Measurements from ENCODE around the gene RAVER2. TPM values are rescaled to one million over a fixed set of nuclear protein-coding genes. Genes with fewer than 3 reads are reported as not detected.
A peak's percentile ranks its signal among the peaks of the same experiment; 100 is the strongest.

RAVER2 gene
- total RNA-seq, 1 donor from 2014 or later = 22.6 TPM

- no peak for DNase-seq (ENCODE audit: low spot score)
Measured at GRCh38 chr1:64846573-64847430, 101.9 kb downstream of the RAVER2 start.

- DNase-seq (ENCODE audit: low spot score) = no peak
Measured at GRCh38 chr1:64847666-64848065, 102.8 kb downstream of the RAVER2 start.

- no peak for DNase-seq (ENCODE audit: low spot score)
Measured at GRCh38 chr1:64848136-64848535, 103.3 kb downstream of the RAVER2 start.

- no peak for DNase-seq (ENCODE audit: low spot score)
Measured at GRCh38 chr1:64848803-64849202, 103.9 kb downstream of the RAVER2 start.

DNA sequence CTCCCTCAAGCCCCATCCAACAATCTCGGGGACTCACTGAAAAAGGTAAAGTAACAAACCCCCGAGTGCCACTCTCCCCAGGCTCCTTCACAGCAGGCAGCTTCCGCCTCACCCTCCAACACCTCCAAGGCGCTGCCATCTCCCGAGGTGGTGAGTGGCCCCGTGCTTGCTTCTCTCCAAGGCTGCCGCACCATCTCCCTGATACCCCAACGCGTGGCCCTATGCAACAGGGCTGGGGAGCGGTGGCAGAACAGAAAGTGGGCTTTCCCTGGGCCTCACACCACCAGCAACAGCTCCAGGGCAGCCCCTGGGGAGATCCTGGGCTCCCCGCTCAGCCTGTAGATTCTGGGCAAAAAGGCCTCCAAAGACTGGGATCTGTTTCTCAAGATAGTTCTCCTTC lies 105.1 kb downstream of the RAVER2 start:
- DNase-seq (ENCODE audit: low spot score) = no peak

GRCh38 chr1:64850846-64851245 lies 106.0 kb downstream of the RAVER2 start:
- DNase-seq (ENCODE audit: low spot score) = no peak

DNA sequence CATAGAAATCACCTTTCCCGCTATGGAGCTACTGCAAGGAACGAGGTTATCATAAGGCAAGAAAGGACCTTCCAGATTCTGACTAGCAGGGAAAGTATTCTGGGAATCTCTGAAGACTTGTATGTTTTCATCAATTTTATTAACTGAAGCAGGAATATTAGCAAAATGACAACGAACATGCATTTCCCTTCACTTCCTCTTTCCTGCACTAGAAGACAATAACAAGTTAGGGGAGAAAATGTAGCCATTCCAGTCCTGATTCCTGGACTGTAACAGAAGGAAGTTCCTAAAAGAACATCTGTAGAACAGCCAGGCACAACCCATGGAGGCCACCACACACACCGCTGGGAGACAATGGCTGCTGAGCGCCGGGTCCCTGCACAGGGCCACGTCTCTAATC lies 106.8 kb downstream of the RAVER2 start:
- no peak for DNase-seq (ENCODE audit: low spot score)

- no peak for DNase-seq (ENCODE audit: low spot score)
Measured at GRCh38 chr1:64854674-64855073, 109.8 kb downstream of the RAVER2 start.

- no peak for DNase-seq (ENCODE audit: low spot score)
Measured at GRCh38 chr1:64855557-64855956, 110.7 kb downstream of the RAVER2 start.

- peak; percentile 31 for DNase-seq (ENCODE audit: low spot score)
Measured at GRCh38 chr1:64856553-64856952, 111.7 kb downstream of the RAVER2 start.

GRCh38 chr1:64857347-64857746 lies 112.5 kb downstream of the RAVER2 start:
- DNase-seq (ENCODE audit: low spot score) = no peak

DNA sequence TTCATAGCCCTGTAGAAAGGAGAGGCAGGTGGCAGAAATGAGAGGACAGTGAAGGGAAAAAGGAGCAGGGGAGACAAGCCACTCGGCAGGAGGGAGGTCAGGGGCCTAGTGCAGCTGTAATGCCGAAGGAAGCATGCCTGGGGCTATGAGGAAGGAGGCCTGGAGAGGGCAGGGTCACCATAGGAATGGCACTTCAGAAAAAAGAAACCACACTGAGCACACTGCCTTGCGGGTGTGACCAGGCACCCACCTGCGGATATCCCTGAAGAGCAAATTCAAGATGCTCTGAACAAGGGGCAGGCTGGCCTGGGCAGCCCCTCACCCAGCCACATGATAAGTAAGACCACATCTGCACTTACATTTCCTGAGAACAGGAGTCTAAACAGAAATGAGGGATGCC lies 116.7 kb downstream of the RAVER2 start:
- no peak for DNase-seq (ENCODE audit: low spot score)

GRCh38 chr1:64864018-64864940 lies 119.4 kb downstream of the RAVER2 start:
- peak; percentile 74 for DNase-seq (ENCODE audit: low spot score)

DNA sequence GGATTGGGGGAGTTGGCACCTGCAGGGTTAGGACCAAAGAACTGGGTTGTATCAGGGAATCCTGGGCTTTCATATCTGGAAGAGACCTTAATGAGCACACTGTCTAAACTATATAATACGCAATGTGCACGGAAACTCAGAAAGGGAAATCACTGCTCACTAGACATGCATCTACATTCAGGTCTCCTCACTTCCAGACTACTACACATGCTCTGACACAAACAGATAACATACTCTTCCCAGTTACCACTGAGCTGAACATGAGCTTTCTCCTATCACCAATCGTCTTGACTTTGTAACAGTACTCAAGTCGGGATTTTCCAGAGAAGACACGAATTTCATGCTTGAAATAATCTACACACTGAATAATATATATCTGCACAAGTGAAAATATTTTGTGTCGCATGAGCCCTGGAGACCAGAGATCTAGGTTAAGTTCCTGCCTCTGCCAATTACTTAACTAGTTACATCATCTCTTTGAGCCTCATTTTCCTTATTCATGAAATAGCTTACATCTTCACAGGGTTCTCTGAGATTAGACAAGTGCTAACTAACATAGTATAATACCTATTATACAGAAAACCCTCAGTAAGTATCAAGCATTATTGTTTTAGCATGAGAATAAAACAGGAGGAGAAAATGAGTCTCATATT lies 120.4 kb downstream of the RAVER2 start:
- no peak for DNase-seq (ENCODE audit: low spot score)

DNA sequence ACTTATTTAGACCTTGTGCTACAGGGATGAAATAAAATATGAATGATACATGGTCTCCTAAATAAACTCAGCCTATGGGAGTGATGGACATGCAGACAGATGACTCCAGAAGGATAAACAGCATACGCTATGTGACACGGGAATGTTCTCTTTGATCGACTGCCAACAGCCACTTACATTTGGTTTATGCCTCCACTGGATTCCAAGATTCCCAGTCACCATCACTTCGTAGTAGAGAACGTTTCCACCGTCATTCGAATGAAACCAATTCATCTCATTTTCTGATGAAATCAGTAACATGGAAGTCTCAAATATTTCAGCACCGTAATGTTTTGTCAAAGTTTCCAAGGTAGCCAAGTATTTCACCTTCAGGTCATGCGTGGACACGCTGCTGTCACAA lies 121.8 kb downstream of the RAVER2 start:
- DNase-seq (ENCODE audit: low spot score) = no peak

DNA sequence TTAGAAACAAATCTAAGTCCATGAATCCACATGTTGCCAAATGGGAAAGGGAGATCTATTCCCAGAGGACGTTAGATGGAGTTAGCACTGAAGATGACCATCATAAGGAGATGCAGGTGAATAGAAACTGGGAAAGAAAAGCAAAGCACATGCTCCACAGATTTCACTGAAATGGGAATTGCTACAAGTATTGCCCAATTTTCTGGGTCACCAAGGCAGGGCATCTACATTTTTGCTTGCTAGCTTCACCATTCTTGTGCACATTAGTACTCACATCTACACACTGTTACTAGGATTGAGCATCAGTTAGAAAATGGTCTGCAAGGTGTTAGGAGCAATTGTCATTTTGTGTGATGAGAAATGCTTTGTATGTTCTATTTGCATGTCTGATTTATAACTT lies 122.4 kb downstream of the RAVER2 start:
- DNase-seq (ENCODE audit: low spot score) = no peak

GRCh38 chr1:64871256-64871655 lies 126.4 kb downstream of the RAVER2 start:
- no peak for DNase-seq (ENCODE audit: low spot score)

DNA sequence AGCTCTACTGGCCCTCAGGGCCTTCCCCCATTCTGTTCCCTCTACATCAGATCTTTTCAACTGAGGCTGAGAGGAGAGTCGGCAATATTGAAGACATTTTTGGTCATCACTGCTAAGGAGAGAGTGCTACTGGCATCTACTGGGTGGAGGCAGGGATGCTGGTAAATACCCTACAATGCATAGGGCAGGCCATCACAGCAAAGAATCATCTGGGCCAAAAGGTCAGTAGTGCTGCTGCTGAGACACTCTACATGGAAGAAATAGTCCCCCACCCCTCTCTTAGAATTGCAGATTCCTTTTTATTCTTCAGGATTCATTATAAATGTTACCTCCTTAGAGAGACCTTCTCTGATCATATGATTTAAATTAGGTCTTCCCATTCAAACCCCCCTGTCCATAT lies 127.2 kb downstream of the RAVER2 start:
- DNase-seq (ENCODE audit: low spot score) = no peak

GRCh38 chr1:64873576-64873975 lies 128.7 kb downstream of the RAVER2 start:
- no peak for DNase-seq (ENCODE audit: low spot score)

- DNase-seq (ENCODE audit: low spot score) = no peak
Measured at GRCh38 chr1:64874666-64875065, 129.8 kb downstream of the RAVER2 start.

- no peak for DNase-seq (ENCODE audit: low spot score)
Measured at GRCh38 chr1:64875101-64875500, 130.2 kb downstream of the RAVER2 start.

DNA sequence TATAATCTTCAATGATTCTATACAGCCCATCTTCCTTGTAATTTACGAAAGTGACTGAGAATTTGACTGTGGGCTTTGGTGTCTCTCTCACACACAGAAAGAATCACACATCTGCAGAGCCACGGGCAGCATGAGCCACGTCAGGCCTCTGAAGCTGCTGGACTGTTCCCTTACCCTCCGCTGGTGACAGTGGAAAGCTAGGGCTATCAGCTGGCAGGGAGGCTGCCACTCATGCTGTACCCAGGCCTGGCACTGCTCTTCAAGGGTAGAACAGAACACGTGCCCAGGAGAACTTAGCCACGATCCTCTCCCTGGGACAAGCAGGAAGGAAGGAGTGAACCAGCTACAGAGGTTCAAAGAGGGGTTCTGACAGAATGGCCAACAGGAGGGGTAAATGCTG lies 130.7 kb downstream of the RAVER2 start:
- no peak for DNase-seq (ENCODE audit: low spot score)

All from mucosa of gallbladder (tissue), 1 donor.